Measurements from ENCODE around the gene GLI1. TPM values are rescaled to one million over a fixed set of nuclear protein-coding genes. Genes with fewer than 3 reads are reported as not detected.
A peak's percentile ranks its signal among the peaks of the same experiment; 100 is the strongest.

GLI1 gene
- total and polyA plus RNA-seq, 2 of the 13 experiments (the other 11 are each of a cell fraction or from before 2014, with no cell fraction given) = 0.09 to 0.20 TPM

- no peak for TF ChIP-seq ZNF691 (CRISPR knock-in tag; IDR thresholded peaks at IDR 0.05; ENCODE audit: borderline replicate concordance, low read depth)
- no peak for TF ChIP-seq KDM5A (IDR thresholded peaks at IDR 0.05; ENCODE audit: borderline replicate concordance, low read length)
- TF ChIP-seq ERF (CRISPR knock-in tag; IDR thresholded peaks at IDR 0.05) = peak; percentile 5; the same call in 1 of the 2 replicates
- TF ChIP-seq XRCC5 (optimal IDR thresholded peaks at IDR 0.05; ENCODE audit: low read length) = no peak
- TF ChIP-seq JUND (CRISPR knock-in tag; IDR thresholded peaks at IDR 0.05) = no peak
- TF ChIP-seq PRPF4 (IDR thresholded peaks at IDR 0.05; ENCODE audit: low read depth, low read length, poor library complexity, severe bottlenecking) = no peak
- TF ChIP-seq MIER3 (CRISPR knock-in tag; IDR thresholded peaks at IDR 0.05; ENCODE audit: borderline replicate concordance) = no peak
- no peak for TF ChIP-seq MTF2 (CRISPR knock-in tag; IDR thresholded peaks at IDR 0.05; ENCODE audit: borderline replicate concordance)
- no peak for TF ChIP-seq ZNF879 (CRISPR knock-in tag; IDR thresholded peaks at IDR 0.05)
- peak; percentile 73 for TF ChIP-seq HDAC1 (CRISPR knock-in tag; IDR thresholded peaks at IDR 0.05)
- TF ChIP-seq TFDP2 (CRISPR knock-in tag; IDR thresholded peaks at IDR 0.05) = 0 out of 2 replicates have a peak, but pooled peaks have one; percentile 16
- TF ChIP-seq ZNF878 (CRISPR knock-in tag; IDR thresholded peaks at IDR 0.05) = no peak
- TF ChIP-seq ZBTB43 (CRISPR knock-in tag; conservative IDR thresholded peaks at IDR 0.05) = no peak
- TF ChIP-seq BRD4 (CRISPR knock-in tag; IDR thresholded peaks at IDR 0.05) = no peak; the same call in 1 of the 2 replicates
- TF ChIP-seq SOX13 (IDR thresholded peaks at IDR 0.05) = no peak
- TF ChIP-seq SOX13 (CRISPR knock-in tag; conservative IDR thresholded peaks at IDR 0.05 in 1 of 2, IDR thresholded peaks at IDR 0.05 in 1 of 2) = no peak
- TF ChIP-seq NFAT5 (CRISPR knock-in tag; IDR thresholded peaks at IDR 0.05) = no peak
- no peak for TF ChIP-seq ZNF598 (CRISPR knock-in tag; IDR thresholded peaks at IDR 0.05; ENCODE audit: borderline replicate concordance)
- no peak for TF ChIP-seq EED (CRISPR knock-in tag; IDR thresholded peaks at IDR 0.05)
- no peak for TF ChIP-seq SYNCRIP (IDR thresholded peaks at IDR 0.05; ENCODE audit: insufficient read depth, low read depth, low read length)
- no peak for TF ChIP-seq ZNF326 (CRISPR knock-in tag; IDR thresholded peaks at IDR 0.05; ENCODE audit: borderline replicate concordance)
- no peak for TF ChIP-seq TAF15 (IDR thresholded peaks at IDR 0.05; ENCODE audit: low read depth, low read length, poor library complexity, severe bottlenecking)
Measured at GRCh38 chr12:57434517-57435223, 24.9 kb upstream of the GLI1 start, which contains the start of gene INHBC (continued).

Data from HepG2 (cell line).